CD4-positive, alpha-beta T cell (primary cell): Measurements from ENCODE around the gene AHCYL2. TPM values are rescaled to one million over a fixed set of nuclear protein-coding genes. Genes with fewer than 3 reads are reported as not detected.

Experiments used
- ATAC-seq: fragments of 200-7000 bp; cut with Tn5 transposase; one replicate; pipeline ENCODE4 v1.10.0; 2022; ENCODE audit warnings: mild to moderate bottlenecking; ENCODE audit not compliant: poor library complexity
- CTCF ChIA-PET: fragments of 350-600 bp; sonication (Branson Sonifier 250); formaldehyde crosslinking; loops from one replicate; lab custom pipeline; 2021; ENCODE audit warnings: antibody characterized with exemption, inconsistent platforms; lab: Charles Lee
- POLR2A ChIA-PET: fragments of 350-600 bp; sonication (Branson Sonifier 250); formaldehyde crosslinking; loops from one replicate; lab custom pipeline; 2021; ENCODE audit warnings: antibody characterized with exemption, inconsistent platforms; lab: Charles Lee
- DNase-seq, 14 experiments: peaks; one replicate each; pipeline ENCODE4 v3.0.0-alpha.2; 2013 to 2020; ENCODE audit warnings: mixed read lengths in 2 of 14
- H3K27ac ChIP-seq, 2 donors: one replicate each; pipeline versions ENCODE4 v1.5.1 to v1.7.0; 2013; ENCODE audit warnings: low read length in 2 of 2, low read depth in 1 of 2, mild to moderate bottlenecking in 1 of 2
- H3K27me3 ChIP-seq, 2 experiments: 1 replicate in 1 of 2; 2 replicates in 1 of 2; pipeline versions ENCODE4 v1.6.1 to v1.7.0; 2013; ENCODE audit warnings: low read length in 2 of 2, control low read depth in 1 of 2, mild to moderate bottlenecking in 1 of 2, moderate library complexity in 1 of 2; ENCODE audit not compliant: insufficient read depth in 2 of 2, control insufficient read depth in 1 of 2
- H3K36me3 ChIP-seq: one replicate; pipeline ENCODE4 v1.6.1; 2013; ENCODE audit warnings: low read length, control low read depth; ENCODE audit not compliant: insufficient read depth
- H3K4me1 ChIP-seq: one replicate; pipeline ENCODE4 v1.6.1; 2013; ENCODE audit warnings: low read length, control low read depth; ENCODE audit not compliant: insufficient read depth
- H3K4me3 ChIP-seq: one replicate; pipeline ENCODE4 v1.5.1; 2013; ENCODE audit warnings: mild to moderate bottlenecking, low read length, moderate library complexity
- H3K9me3 ChIP-seq, 2 experiments: 1 replicate in 1 of 2; 2 replicates in 1 of 2; pipeline versions ENCODE4 v1.6.1 to v1.7.0; 2013; ENCODE audit warnings: low read length in 2 of 2, mild to moderate bottlenecking in 2 of 2, control low read depth in 1 of 2, moderate library complexity in 1 of 2; ENCODE audit not compliant: control insufficient read depth in 1 of 2, insufficient read depth in 1 of 2
- H3K27ac Mint-ChIP-seq: one replicate; pipeline ENCODE4 v1.8.0; 2020; ENCODE audit warnings: mixed read lengths
- H3K27me3 Mint-ChIP-seq: one replicate; pipeline ENCODE4 v1.8.0; 2021; ENCODE audit warnings: mixed read lengths
- H3K36me3 Mint-ChIP-seq: one replicate; pipeline ENCODE4 v1.8.0; 2021; ENCODE audit warnings: low read depth, mixed read lengths
- H3K4me1 Mint-ChIP-seq: one replicate; pipeline ENCODE4 v1.8.0; 2021; ENCODE audit warnings: low read depth, mixed read lengths
- H3K4me3 Mint-ChIP-seq: one replicate; pipeline ENCODE4 v1.8.0; 2020; ENCODE audit warnings: mild to moderate bottlenecking, mixed read lengths
- H3K9me3 Mint-ChIP-seq: one replicate; pipeline ENCODE4 v1.8.0; 2020; ENCODE audit warnings: mixed read lengths
- CTCF ChIP-seq: fragments of 200-600 bp; IDR thresholded peaks from one replicate; pipeline ENCODE4 v1.8.0; 2022; ENCODE audit warnings: antibody characterized with exemption, mild to moderate bottlenecking
- intact Hi-C, 2 experiments: fragments of 100-400 bp; cut with DNase I in 1 of 2; cut with micrococcal nuclease in 1 of 2; formaldehyde crosslinking; loops; one replicate each; pipeline versions ENCODE4 v1.15.1 to v1.9.0; 2023 to 2025; cut with DNase I, micrococcal nuclease
- total RNA-seq, 174 experiments: library from RNA in 2 of 174; stranded (reverse) in 2 of 174; gene quantifications; one replicate each; pipeline ENCODE4 v1.2.3 and lab custom pipeline; 2021 to 2026

Gene AHCYL2
- total RNA-seq, 2 experiments from 2014 or later, result 5.8 to 6.0 TPM

- no peaks in the 10 kb centered on the region for H3K4me1 ChIP-seq
- no peak overlapping the region for H3K27ac ChIP-seq
- DNase-seq (no peak), ATAC-seq (no peak)
- H3K9me3 ChIP-seq, result no peaks in the 10 kb centered on the region
- ChIA-PET CTCF (interaction anchor here (0.5 to 1.4 kb wide), 2 partner anchors 50 to 59 kb away, joined by 4 to 5 read pairs; no protein-coding TSS in a partner anchor), POLR2A (no interaction called here)
- Mint-ChIP-seq H3K9me3 (no peaks in the 10 kb centered on the region), H3K4me3 (no peak overlapping the region), H3K27me3 (no peaks in the 10 kb centered on the region), H3K36me3 (peaks cover 20% of the 10 kb centered on the region), H3K27ac (no peak overlapping the region), H3K4me1 (no peaks in the 10 kb centered on the region)
- intact Hi-C loops, result loop anchor here in 1 of 2 experiments (2.0 kb wide), 1 partner anchor 19 kb away; no protein-coding TSS in a partner anchor
- H3K27me3 ChIP-seq, result no peaks in the 10 kb centered on the region
- peaks cover 3% of the 10 kb centered on the region for H3K36me3 ChIP-seq
- no peak overlapping the region for H3K4me3 ChIP-seq
- no peak for TF ChIP-seq CTCF
These were observed 52.8 kb downstream of the AHCYL2 start for GRCh38 chr7:129277629-129278028.

- no peaks in the 10 kb centered on the region for H3K9me3 ChIP-seq
- CTCF ChIA-PET, result interaction anchor here (1.4 kb wide), 1 partner anchor 60 kb away, joined by 6 read pairs; no protein-coding TSS in a partner anchor
- intact Hi-C loops, result loop anchor here in 1 of 2 experiments (1.0 kb wide), 1 partner anchor 38 kb away; no protein-coding TSS in a partner anchor
- no peak for TF ChIP-seq CTCF
- H3K4me1 ChIP-seq, result no peaks in the 10 kb centered on the region
- Mint-ChIP-seq H3K4me1 (no peaks in the 10 kb centered on the region), H3K4me3 (no peak overlapping the region), H3K9me3 (no peaks in the 10 kb centered on the region), H3K27me3 (no peaks in the 10 kb centered on the region), H3K36me3 (peaks cover 24% of the 10 kb centered on the region), H3K27ac (no peak overlapping the region)
- peaks cover 3% of the 10 kb centered on the region for H3K36me3 ChIP-seq
- H3K4me3 ChIP-seq, result no peak overlapping the region
- DNase-seq (no peak), ATAC-seq (no peak)
- no peak overlapping the region for H3K27ac ChIP-seq
- H3K27me3 ChIP-seq, result no peaks in the 10 kb centered on the region
- POLR2A ChIA-PET, result no interaction called here
These were observed 53.9 kb downstream of the AHCYL2 start for GRCh38 chr7:129278688-129279087.

GRCh38 chr7:129279757-129280156 is 54.9 kb downstream of the AHCYL2 start:
- no peak overlapping the region for H3K4me3 ChIP-seq
- Mint-ChIP-seq H3K27me3 (no peaks in the 10 kb centered on the region), H3K9me3 (no peaks in the 10 kb centered on the region), H3K4me1 (no peaks in the 10 kb centered on the region), H3K4me3 (no peak overlapping the region), H3K27ac (no peak overlapping the region), H3K36me3 (peaks cover 24% of the 10 kb centered on the region)
- no peak overlapping the region for H3K27ac ChIP-seq
- ATAC-seq (no peak), DNase-seq (no peak)
- no peaks in the 10 kb centered on the region for H3K27me3 ChIP-seq
- TF ChIP-seq CTCF, result no peak
- H3K9me3 ChIP-seq, result no peaks in the 10 kb centered on the region
- intact Hi-C loops, result loop anchor here in 1 of 2 experiments (1.0 kb wide), 1 partner anchor 37 kb away; no protein-coding TSS in a partner anchor
- CTCF ChIA-PET, result interaction anchor here (0.6 kb wide), 1 partner anchor 61 kb away, joined by 3 read pairs; no protein-coding TSS in a partner anchor
- peaks cover under 1% of the 10 kb centered on the region for H3K36me3 ChIP-seq
- no peaks in the 10 kb centered on the region for H3K4me1 ChIP-seq
- POLR2A ChIA-PET, result no interaction called here
